ENCODE results near the gene GCLC. TPM values are rescaled to one million over a fixed set of nuclear protein-coding genes. Genes with fewer than 3 reads are reported as not detected.

Gene GCLC
- total RNA-seq, 4 donors from 2014 or later = 63.5 to 84.3 (median 71.7) TPM

- Histone ChIP-seq H3K27me3 (no peaks in the 10 kb centered on the region), H3K4me3 (no peak overlapping the region), H3K36me3 (no peaks in the 10 kb centered on the region), H3K4me1 (no peaks in the 10 kb centered on the region), H3K27ac (no peak overlapping the region), H3K9me3 (no peaks in the 10 kb centered on the region)
- TF ChIP-seq CTCF (IDR thresholded peaks at IDR 0.05) = no peak
- WGBS, 2 donors (ENCODE audit: low coverage in 1 of 2) = 65 to 70% methylated on average over 3 of the region's 3 CpGs
- no peak for ATAC-seq
Measured at GRCh38 chr6:53588816-53589509, 44.1 kb upstream of the GCLC start.

DNA sequence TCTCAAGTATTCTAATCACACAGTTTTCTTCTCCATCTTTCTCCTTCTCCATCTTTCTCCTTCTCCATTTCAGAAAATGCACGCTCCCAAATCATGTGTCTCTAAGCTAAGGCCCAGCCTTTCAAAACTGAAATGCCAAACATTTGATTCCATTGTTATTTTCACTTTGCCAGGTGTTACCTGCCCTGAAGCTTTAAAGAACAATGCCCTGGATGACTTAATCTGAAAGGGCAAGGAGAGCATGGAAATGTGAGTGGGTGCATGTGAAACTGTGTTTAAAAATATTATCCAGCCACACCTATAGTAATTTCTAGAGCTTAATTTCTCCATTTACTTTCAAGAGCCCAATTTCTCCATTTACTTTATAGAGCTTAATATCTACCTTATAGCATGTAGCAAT is 42.4 kb upstream of the GCLC start:
- no peak for TF ChIP-seq POLR2A (IDR thresholded peaks at IDR 0.05)
- TF ChIP-seq POLR2AphosphoS5 (IDR thresholded peaks at IDR 0.05) = no peak
- no peak for TF ChIP-seq EP300 (IDR thresholded peaks at IDR 0.05)
- TF ChIP-seq CTCF (IDR thresholded peaks at IDR 0.05) = no peak
- ATAC-seq = no peak
- H3K9me3 ChIP-seq = no peaks in the 10 kb centered on the region
- no peaks in the 10 kb centered on the region for H3K36me3 ChIP-seq
- H3K27ac ChIP-seq = no peak overlapping the region
- H3K4me3 ChIP-seq = no peak overlapping the region
- WGBS, 2 donors (ENCODE audit: low coverage in 1 of 2) = 89% methylated on average over 1 of the region's 1 CpG; no CpG with 5 or more reads in 1 of the 2 donors
- H3K27me3 ChIP-seq = no peaks in the 10 kb centered on the region
- peaks cover 0 to under 1% (median 0%) of the 10 kb centered on the region in 3 donors for H3K4me1 ChIP-seq

DNA sequence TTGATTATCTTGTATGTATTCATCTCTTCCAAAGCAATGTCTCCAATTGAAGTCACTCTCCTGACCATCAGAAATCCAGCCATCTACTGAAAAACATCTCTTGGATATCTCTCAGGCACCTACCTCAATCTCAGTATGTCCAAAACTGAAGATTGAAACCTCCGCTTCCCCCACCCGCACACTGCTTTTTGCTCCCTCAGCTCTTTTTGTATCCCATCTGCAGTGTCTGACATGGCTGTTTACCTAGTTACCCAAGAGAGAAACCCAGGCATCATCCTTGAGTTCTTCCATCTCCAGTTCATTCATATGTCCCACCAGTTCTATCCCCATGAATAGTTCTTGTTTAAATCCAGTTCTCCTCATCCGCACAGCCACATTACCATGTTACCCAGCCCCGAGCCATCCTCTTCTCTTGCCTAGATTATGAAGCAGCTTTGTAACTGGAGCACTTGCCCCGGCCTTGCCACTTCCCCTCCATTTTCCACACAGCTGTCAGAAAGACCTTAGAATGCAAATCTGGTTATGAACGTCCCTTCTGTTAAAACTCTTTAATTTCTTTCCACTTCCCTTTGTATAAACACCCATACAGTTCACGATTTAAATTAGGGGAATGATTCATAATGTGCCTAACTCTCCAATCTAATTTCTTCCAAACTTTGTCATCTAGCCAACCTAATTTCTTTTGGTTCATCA is 40.5 kb upstream of the GCLC start:
- TF ChIP-seq POLR2AphosphoS5 (IDR thresholded peaks at IDR 0.05) (no peak), EP300 (IDR thresholded peaks at IDR 0.05) (no peak), CTCF (IDR thresholded peaks at IDR 0.05) (no peak), POLR2A (IDR thresholded peaks at IDR 0.05) (no peak)
- no peak for ATAC-seq
- Histone ChIP-seq H3K9me3 (no peaks in the 10 kb centered on the region), H3K4me3 (no peak overlapping the region), H3K36me3 (no peaks in the 10 kb centered on the region), H3K27ac (no peak overlapping the region), H3K4me1 (peaks cover 0 to 14% (median 0%) of the 10 kb centered on the region in 3 donors), H3K27me3 (no peaks in the 10 kb centered on the region)
- WGBS, 2 donors (ENCODE audit: low coverage in 1 of 2) = 51 to 72% methylated on average over 3 to 7 of the region's 7 CpGs

- Histone ChIP-seq H3K4me3 (no peak overlapping the region), H3K27me3 (no peaks in the 10 kb centered on the region), H3K9me3 (no peaks in the 10 kb centered on the region), H3K36me3 (no peaks in the 10 kb centered on the region), H3K4me1 (peaks cover 0 to 14% (median 0%) of the 10 kb centered on the region in 3 donors), H3K27ac (no peak overlapping the region)
- WGBS, 2 donors (ENCODE audit: low coverage in 1 of 2) = 90 to 92% methylated on average over 1 to 2 of the region's 2 CpGs
- no peak for ATAC-seq
- TF ChIP-seq POLR2A (IDR thresholded peaks at IDR 0.05) (no peak), EP300 (IDR thresholded peaks at IDR 0.05) (no peak)
Measured at GRCh38 chr6:53584726-53585125, 39.8 kb upstream of the GCLC start.

GRCh38 chr6:53583451-53583850 is 38.5 kb upstream of the GCLC start:
- H3K27ac ChIP-seq = no peak overlapping the region
- TF ChIP-seq EP300 (IDR thresholded peaks at IDR 0.05) = no peak
- TF ChIP-seq POLR2AphosphoS5 (IDR thresholded peaks at IDR 0.05) = no peak
- no peak for TF ChIP-seq CTCF (IDR thresholded peaks at IDR 0.05)
- no peak for TF ChIP-seq POLR2A (IDR thresholded peaks at IDR 0.05)
- WGBS, 2 donors (ENCODE audit: low coverage in 1 of 2) = 80 to 85% methylated on average over 3 of the region's 3 CpGs

More at GRCh38 chr6:53583451-53583850, 38.5 kb upstream of the GCLC start:
- H3K4me3 ChIP-seq = no peak overlapping the region
- no peaks in the 10 kb centered on the region for H3K9me3 ChIP-seq
- H3K27me3 ChIP-seq = no peaks in the 10 kb centered on the region
- no peaks in the 10 kb centered on the region for H3K36me3 ChIP-seq
- H3K4me1 ChIP-seq = peaks cover 0 to 14% (median 0%) of the 10 kb centered on the region in 3 donors
- no peak for ATAC-seq
